Epithelial cell of proximal tubule (primary cell): ENCODE data around the gene BARHL1. TPM values are rescaled to one million over a fixed set of nuclear protein-coding genes. Genes with fewer than 3 reads are reported as not detected.

Experiments
- DNase-seq: peaks from one replicate; pipeline ENCODE4 v3.0.0-alpha.2; 2011; ENCODE audit warnings: low read depth
- H3K4me3 ChIP-seq: 2 replicates; pipeline ENCODE4 v1.5.1; 2011; ENCODE audit warnings: low read depth, mild to moderate bottlenecking, low read length
- CTCF ChIP-seq: conservative IDR thresholded peaks from 2 replicates; pipeline ENCODE4 v1.5.1; 2012; ENCODE audit warnings: low read depth, mild to moderate bottlenecking, low read length
- total RNA-seq: library from RNA; depleted of rRNA; stranded (reverse); fragments of >200 nt; gene quantifications from 2 replicates; pipeline ENCODE4 v1.2.3, GENCODE V29; 2015

The BARHL1 gene
- total RNA-seq, 1 donor from 2014 or later: not detected

GRCh38 chr9:132585954-132586829, 3.8 kb downstream of the BARHL1 start:
- H3K4me3 ChIP-seq: no peak overlapping the region
- no peak for TF ChIP-seq CTCF
- no peak for DNase-seq

DNA sequence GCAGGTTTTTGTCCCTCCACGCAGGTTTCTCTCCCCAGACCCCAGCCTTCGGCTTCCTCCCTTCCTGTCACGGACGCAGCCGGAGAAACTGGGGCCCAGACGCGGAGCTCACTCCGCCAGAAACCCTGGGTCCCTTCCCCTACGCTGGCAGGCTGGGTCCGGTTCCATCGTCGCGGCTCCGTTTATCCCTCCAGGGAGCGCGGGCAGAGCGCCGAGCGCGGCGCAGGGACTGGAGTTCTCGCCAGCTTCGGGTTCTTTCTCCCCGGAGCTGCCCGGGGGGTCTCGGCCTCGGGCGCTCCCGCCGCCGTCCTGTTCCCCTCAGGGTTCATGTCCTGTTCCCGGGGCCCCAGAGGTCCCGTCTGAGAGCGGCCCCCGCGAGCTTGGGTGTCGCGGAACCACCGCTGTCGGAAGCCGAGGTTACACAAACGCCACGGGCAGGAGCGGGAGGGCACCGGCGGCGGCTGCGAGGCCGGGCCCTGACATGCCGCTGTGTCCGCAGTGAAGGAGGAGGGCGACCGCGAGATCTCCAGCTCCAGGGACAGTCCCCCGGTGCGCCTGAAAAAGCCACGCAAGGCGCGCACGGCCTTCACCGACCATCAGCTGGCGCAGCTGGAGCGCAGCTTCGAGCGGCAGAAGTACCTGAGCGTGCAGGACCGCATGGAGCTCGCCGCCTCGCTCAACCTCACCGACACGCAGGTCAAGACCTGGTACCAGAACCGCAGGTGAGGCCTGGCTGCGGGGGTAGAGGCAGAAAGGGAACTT, 4.6 kb downstream of the BARHL1 start:
- H3K4me3 ChIP-seq: no peak overlapping the region
- DNase-seq: no peak
- TF ChIP-seq CTCF: no peak

DNA sequence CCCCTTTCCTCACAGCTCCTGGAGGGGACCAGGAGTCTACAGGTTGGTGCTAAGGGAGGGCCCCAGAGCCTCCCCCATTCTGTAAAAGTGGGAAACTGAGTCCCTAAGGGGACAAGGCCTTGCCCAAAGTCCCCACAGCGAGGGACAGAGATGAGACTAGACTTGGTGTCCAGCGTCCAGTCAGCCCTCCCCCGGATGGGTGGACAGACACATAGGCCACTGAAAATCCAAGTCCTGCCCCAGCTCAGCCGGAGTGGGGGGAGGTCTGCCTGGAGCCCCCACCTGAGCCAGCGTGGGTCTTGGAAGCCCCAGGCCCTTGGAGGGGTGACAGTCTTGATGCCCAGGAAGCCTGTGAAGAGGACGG, 5.2 kb downstream of the BARHL1 start:
- no peak for DNase-seq
- no peak overlapping the region for H3K4me3 ChIP-seq
- no peak for TF ChIP-seq CTCF

DNA sequence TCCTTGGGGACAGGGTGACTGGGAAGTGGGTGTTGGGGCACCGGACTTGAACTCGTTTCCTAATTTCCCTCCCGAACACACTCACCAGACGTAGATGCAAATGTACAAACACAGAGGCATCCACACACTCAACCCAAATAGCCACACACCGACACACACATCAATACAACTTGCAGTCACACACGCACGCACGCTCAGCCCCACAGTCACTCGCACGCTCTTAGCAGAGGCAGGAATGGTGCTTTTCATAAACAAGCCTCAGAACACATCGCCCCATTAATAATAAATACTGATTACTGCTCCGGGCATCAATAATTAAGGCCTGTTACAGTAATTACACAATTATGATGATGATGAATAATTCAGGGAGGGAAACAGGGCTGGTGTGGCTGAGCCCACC, 5.7 kb downstream of the BARHL1 start:
- H3K4me3 ChIP-seq: no peak overlapping the region
- no peak for TF ChIP-seq CTCF
- DNase-seq: no peak

DNA sequence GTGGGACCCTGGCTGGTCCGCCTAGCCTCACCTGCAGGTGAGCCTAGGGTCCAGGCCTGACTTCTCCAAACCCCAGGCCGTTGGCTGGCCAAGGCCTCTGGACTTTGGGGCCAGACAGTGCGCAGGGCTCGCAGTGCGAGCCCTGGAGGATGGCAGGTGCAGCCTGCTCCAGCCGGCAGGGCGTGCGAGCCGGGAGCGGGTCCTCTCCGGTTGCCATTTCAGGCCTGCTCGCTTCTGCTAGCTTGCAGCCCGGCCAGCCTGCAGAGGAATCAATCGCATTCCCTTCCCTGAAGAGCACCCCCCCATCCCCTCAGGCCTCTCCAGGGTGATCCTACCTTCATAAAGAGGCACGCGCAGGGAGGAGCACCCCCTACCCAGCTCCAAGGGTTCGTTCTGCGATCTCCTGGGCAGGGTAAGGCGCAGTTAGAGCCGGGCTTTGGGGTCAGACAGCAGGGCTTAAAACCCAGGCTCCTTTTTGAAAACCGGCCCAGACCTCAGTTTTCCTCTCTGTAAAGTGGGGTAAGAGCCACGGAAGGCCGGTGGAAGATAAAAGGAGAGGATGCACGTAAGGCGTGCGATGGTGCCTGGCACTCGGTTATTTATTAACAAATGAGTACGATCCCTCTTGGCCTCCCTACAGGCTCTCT, 6.2 kb downstream of the BARHL1 start:
- H3K4me3 ChIP-seq: no peak overlapping the region
- DNase-seq: no peak
- no peak for TF ChIP-seq CTCF

- TF ChIP-seq CTCF: no peak
- no peak for DNase-seq
- H3K4me3 ChIP-seq: no peak overlapping the region
Observed at GRCh38 chr9:132589148-132590036, 7.0 kb downstream of the BARHL1 start.
